ENCODE results near the gene CBS.
"Not testable (repeated sequence)": the region's sequence is repeated elsewhere in the genome, so short reads cannot be mapped to it uniquely, and the experiment has no call there.

DNA sequence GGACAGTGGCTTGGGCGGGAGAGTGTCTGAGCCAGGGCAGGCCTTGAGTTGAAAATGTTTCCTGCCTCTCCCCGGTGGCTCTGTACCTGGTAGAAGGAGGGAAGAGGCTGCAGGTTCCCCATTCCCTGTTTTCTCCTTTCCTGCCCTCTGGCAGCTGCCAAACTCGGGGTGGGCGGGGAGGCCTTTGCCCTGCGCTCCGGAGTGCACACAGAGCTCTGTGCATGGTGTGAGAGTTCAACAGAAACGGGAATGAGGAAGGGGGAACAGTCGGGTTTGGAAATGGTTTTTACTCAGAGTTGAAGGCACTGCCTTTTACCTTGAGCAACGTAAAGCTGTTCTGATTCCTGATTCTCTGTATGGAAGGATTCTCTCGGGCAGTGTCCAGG, 37.0 kb downstream of the CBS start:
- TF ChIP-seq, protein P1, sequence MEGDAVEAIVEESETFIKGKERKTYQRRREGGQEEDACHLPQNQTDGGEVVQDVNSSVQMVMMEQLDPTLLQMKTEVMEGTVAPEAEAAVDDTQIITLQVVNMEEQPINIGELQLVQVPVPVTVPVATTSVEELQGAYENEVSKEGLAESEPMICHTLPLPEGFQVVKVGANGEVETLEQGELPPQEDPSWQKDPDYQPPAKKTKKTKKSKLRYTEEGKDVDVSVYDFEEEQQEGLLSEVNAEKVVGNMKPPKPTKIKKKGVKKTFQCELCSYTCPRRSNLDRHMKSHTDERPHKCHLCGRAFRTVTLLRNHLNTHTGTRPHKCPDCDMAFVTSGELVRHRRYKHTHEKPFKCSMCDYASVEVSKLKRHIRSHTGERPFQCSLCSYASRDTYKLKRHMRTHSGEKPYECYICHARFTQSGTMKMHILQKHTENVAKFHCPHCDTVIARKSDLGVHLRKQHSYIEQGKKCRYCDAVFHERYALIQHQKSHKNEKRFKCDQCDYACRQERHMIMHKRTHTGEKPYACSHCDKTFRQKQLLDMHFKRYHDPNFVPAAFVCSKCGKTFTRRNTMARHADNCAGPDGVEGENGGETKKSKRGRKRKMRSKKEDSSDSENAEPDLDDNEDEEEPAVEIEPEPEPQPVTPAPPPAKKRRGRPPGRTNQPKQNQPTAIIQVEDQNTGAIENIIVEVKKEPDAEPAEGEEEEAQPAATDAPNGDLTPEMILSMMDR (IDR thresholded peaks at IDR 0.05): not testable (repeated sequence)
- TF ChIP-seq POLR2A (IDR thresholded peaks at IDR 0.05): not testable (repeated sequence)

Data from uterus (tissue), 2 donors.